ENCODE data around the gene NEK3. TPM values are rescaled to one million over a fixed set of nuclear protein-coding genes. Genes with fewer than 3 reads are reported as not detected.
"Not testable (repeated sequence)": the region's sequence is repeated elsewhere in the genome, so short reads cannot be mapped to it uniquely, and the experiment has no call there.

Gene NEK3
- total RNA-seq, 1 experiment from 2014 or later = 4.2 TPM

- DNase-seq (ENCODE audit: low spot score) = not testable (repeated sequence)
Observed at GRCh38 chr13:52170828-52171391, 11.5 kb upstream of the NEK3 start.

GRCh38 chr13:52169839-52170238, 10.4 kb upstream of the NEK3 start:
- no peak for DNase-seq (ENCODE audit: low spot score)

GRCh38 chr13:52165411-52165810, 6.0 kb upstream of the NEK3 start:
- DNase-seq (ENCODE audit: low spot score) = no peak

DNA sequence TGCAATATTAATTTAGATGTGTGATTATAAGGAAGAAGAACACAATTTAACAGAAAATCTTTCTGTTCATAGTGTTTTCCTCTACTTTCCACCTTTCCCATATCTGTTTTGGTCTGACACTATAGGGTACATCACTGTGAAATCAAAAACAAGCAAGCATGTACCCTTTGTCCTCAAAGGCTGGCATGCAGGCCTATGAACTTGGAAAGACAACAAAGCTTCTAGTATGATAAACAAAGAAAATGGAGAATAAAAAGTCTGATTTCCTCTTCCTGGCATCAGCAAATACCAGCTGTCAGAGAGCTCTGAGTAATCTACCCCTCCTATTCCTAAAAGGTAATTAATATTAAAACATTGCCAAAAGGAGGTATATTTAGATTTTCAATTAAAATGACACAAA, 5.6 kb upstream of the NEK3 start:
- no peak for DNase-seq (ENCODE audit: low spot score)

DNA sequence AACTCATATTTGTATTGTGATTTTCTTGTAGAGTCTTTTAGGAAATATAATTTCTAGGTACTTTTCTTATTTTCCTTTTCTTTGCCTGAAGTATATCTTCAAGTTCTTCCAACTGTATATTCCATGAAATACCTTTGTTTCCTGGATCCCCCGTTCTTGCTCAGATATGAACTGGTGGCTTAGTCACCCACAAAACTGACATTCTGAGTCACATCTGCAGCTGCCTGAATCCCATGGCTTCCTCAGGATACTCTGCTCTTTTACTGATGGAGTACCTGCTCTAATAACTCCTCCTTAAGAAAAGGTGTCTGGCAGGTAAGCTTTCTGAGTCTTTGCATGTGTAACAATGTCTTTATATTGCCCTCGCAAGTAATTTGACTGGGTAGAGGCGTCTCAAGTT, 4.5 kb upstream of the NEK3 start:
- DNase-seq (ENCODE audit: low spot score) = not testable (repeated sequence)

- DNase-seq (ENCODE audit: low spot score) = peak; percentile 9
Observed at GRCh38 chr13:52162279-52163101, 3.1 kb upstream of the NEK3 start.

- DNase-seq (ENCODE audit: low spot score) = no peak
Observed at GRCh38 chr13:52161181-52161646, 1.8 kb upstream of the NEK3 start.

DNA sequence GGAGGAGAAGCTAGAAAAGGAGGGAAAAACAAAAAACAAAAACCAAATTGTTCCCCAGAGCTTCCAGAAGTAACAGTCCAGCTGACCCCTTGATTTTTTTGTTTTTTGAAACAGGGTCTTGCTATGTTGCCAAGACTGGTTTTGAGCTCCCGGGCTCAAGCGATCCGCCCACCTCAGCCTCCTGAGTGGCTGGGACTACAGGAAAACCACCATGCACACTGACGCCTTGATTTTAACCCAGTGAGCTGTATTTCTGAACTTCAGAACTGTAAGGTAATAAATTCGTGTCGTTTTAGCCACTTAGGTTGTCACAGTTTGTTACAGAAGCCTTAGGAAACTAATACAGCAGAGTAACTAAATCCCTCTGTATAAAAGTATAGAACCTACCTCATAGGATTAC, 1.1 kb upstream of the NEK3 start:
- no peak for DNase-seq (ENCODE audit: low spot score)

DNA sequence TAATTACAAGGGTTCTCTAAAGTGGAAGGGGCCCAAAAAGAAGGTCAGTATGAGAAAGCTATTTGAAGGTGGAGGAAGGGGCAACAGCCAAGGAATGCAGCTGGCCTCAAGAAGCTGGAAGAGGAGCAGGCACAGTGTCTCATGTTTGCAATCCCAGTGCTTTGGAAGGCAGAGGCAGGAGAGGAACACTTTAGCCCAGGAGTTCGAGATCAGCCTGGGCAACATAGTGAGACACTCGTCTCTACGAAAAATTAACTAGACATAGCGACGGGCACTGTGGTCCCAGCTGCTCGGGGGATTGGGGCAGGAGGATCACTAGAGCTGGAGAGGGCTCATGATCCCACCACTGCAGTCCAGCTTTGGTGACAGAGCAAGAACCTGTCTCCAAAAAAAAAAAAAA, 656 bp upstream of the NEK3 start:
- DNase-seq (ENCODE audit: low spot score) = no peak

DNA sequence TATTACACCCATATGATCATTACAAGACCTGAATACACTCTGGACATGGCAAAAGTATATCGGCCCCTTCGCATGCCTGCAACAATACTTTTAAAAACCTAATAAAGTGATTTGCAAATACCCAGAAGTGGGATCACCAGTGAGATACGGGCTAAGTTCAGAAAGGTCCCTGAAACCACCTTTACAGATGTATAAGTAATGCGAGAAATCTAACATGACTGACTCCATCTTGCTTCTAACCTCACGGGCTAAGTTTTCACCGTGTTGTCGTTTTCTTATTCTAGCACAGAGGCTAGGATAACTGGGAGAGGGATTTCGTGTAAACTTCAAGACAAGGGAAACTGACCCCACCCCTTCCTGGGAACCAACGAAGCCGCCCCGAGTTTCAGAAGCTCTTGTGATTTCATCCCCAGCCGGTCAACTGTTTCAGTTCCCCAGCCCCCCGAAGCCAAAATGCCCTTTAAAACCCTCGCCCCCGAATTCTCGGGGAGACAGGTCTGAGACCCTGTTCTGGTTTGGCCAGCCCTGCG, 703 bp downstream of the NEK3 start:
- no peak for DNase-seq (ENCODE audit: low spot score)

- DNase-seq (ENCODE audit: low spot score) = no peak
Observed at GRCh38 chr13:52156724-52157261, 2.6 kb downstream of the NEK3 start.

- DNase-seq (ENCODE audit: low spot score) = no peak
Observed at GRCh38 chr13:52155177-52155576, 4.2 kb downstream of the NEK3 start.

GRCh38 chr13:52147225-52147624, 12.2 kb downstream of the NEK3 start:
- DNase-seq (ENCODE audit: low spot score) = no peak

DNA sequence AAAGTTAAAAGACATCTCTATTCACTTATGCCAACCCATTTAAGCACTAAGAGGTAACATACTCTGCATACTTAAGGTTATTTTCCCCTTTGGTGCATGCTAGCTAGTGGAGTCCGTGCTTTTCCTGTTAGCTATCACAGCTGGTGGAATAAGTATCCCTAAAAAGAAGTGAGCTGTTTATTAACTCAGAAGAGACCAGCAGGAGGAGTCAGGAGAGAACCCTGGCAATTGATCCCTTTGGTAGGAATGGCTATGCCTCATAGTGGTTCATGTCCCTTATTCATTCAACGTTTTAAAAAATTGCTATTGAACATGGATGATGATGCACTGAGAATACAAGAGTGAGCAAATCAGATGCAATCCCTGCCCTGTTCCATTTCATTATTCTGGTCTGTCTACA, 18.1 kb downstream of the NEK3 start:
- DNase-seq (ENCODE audit: low spot score) = no peak

GRCh38 chr13:52137489-52137888, 21.9 kb downstream of the NEK3 start:
- DNase-seq (ENCODE audit: low spot score) = no peak

- no peak for DNase-seq (ENCODE audit: low spot score)
Observed at GRCh38 chr13:52136763-52137162, 22.6 kb downstream of the NEK3 start.

GRCh38 chr13:52130641-52131040, 28.8 kb downstream of the NEK3 start:
- no peak for DNase-seq (ENCODE audit: low spot score)

DNA sequence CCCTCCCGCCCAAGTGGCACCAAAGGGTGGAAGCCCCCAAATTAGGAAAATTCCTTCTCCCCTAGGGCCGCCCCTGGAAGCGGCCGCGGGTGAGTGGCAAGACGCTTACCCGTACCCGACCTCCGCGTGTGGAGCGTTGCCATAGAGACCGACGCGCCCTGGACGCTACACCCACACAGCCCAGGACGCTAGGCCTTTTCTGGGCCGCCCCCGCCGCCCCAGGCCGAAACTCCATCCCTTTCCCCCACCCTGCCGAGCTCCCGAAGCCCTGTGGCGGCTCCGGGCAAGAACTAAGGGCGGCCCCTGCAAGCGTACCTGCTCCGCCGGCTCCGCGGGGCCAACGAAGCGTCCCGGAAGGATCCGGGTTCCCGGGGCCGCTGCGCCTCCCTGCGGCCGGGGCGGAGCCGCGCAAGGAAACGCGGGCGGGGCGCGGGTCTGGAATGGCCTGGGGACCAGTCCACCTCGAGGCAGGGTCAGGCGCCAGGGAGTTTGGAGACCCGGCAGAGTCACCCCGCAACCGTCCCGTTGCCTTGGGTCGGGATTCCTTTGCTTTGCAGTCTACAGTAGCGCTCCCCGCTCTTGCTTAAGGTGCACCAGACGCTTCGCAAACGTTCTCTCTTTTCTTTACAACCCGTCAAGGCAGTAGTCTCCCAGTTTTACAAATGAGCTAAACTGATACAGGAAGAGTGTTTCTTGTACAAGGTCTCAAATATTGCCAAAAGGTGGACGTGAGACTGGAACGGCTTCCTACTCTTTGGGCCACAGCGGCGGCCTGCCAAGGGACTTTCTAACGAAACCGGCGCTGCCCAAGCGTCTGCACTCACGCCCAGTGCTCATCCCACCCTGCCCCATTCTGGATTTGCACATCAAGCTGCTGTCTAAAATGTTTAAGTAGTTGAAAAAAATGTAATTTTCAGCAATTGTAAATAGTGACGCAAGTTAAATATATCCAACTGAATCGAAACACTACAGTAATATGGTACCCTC, 30.4 kb downstream of the NEK3 start, which contains the start of gene NEK5:
Gene NEK5, minus strand, starts transcription at position 360 of the 987 bp plus-strand sequence. CDS start 1,591 bp downstream, outside the sequence.
- DNase-seq (ENCODE audit: low spot score) = peak; percentile 11

DNA sequence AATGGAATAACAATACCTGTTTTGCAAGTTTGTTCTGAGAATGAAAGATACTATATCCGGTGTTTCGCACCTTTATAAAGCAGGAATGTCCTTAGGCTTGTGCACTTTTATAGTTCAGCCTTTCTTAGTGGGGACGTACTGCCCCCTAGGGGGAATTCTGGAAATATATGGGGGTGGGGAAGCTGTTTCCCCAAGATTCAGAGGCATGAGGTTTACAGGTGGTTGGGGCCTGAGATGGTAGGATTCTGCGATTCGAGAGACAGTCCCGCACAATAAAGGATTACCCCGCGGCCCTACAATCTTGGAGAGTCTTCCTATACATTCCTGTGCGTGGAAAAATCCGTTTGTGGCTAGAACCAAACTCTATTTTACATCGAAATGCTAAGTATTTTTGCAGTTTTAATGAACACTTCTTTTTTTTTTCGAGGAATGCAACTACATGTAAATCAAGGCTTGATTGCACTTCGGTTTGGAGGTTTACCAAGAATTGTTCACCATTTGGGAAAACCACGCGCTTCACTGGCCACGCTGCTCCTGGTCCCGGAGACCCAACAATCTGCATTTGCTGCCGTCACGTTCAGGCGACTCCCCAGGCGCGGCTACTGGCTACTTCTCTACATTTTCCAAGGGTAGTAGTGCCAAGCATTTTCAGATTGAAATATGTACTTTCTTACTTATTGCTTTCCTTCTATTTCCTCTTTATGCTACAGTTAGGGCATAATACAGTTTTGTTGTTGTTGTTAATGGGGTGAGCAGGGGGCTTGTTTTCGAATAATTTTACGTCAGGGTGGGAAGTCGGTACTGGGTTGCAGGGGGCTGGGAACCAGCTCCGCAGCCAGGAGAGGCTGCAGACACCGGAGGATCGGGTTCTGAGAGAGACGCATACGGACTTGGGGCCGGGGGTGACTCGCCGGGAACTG, 31.4 kb downstream of the NEK3 start:
- DNase-seq (ENCODE audit: low spot score) = peak; percentile 30

DNA sequence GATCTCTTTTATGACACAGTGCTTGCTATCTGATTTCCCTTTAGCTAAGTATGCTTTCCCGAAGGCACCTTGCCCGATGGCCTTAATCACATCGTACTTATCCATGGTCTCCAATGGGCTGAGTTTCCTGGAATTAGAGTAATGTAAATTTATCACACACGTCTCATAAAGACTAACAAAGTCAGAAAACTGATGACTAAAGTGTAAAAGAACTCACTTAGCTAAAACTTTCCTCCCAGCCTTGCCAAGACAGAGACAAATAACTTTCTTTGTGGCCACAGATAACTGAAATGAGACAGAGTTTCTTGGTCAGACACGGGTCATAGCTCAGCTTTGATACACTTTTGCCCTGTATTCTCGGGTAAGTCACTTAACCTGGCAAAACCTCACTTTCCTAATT, 32.0 kb downstream of the NEK3 start:
- no peak for DNase-seq (ENCODE audit: low spot score)

Measured in H4 (cell line).